Esophagus muscularis mucosa (tissue), 4 donors: ENCODE measurements around the gene MTCL1. TPM values are rescaled to one million over a fixed set of nuclear protein-coding genes. Genes with fewer than 3 reads are reported as not detected.

Experiments used
- DNase-seq: peaks from one replicate; pipeline ENCODE4 v3.0.0-alpha.2; 2017; ENCODE audit errors: extremely low spot score
- H3K27ac ChIP-seq, 4 donors: fragments of 200-600 bp; sonication (generic); replicated peaks in 1 of 4; 1 replicate in 3 of 4; 2 replicates in 1 of 4; pipeline ENCODE4 v1.5.1; 2016 to 2019; ENCODE audit warnings: mild to moderate bottlenecking in 1 of 4
- H3K27me3 ChIP-seq, 4 donors: fragments of 200-600 bp; sonication (generic); one replicate each; pipeline versions ENCODE4 v1.5.1 to v1.6.0; 2016 to 2019
- H3K36me3 ChIP-seq, 4 donors: fragments of 200-600 bp; sonication (generic); one replicate each; pipeline ENCODE4 v1.5.1; 2016 to 2019
- H3K4me1 ChIP-seq, 4 donors: fragments of 200-600 bp; sonication (generic); one replicate each; pipeline ENCODE4 v1.5.1; 2016 to 2019
- H3K4me3 ChIP-seq, 4 donors: fragments of 200-600 bp; sonication (generic); 1 replicate in 2 of 4; 2 replicates in 2 of 4; pipeline ENCODE4 v1.5.1; 2016 to 2019; ENCODE audit warnings: mild to moderate bottlenecking in 4 of 4, moderate library complexity in 1 of 4
- H3K9me3 ChIP-seq, 4 donors: fragments of 200-600 bp; sonication (generic); 1 replicate in 3 of 4; 2 replicates in 1 of 4; pipeline ENCODE4 v1.5.1; 2016 to 2019
- CTCF ChIP-seq, 3 experiments: fragments of 200-600 bp in 2 of 3; fragments of 450-650 bp in 1 of 3; sonication (generic) in 2 of 3; IDR thresholded peaks; one replicate each; pipeline ENCODE4 v1.5.1; 2017 to 2019; ENCODE audit warnings: antibody characterized with exemption in 3 of 3, mild to moderate bottlenecking in 2 of 3, moderate library complexity in 1 of 3
- EP300 ChIP-seq: sonication (generic); formaldehyde crosslinking; IDR thresholded peaks from one replicate; pipeline ENCODE4 v1.6.1; 2017; ENCODE audit warnings: antibody characterized with exemption
- POLR2A ChIP-seq: fragments of 450-650 bp; IDR thresholded peaks from one replicate; pipeline ENCODE4 v1.6.1; 2017; ENCODE audit warnings: antibody characterized with exemption, moderate library complexity, mild to moderate bottlenecking, low read depth
- POLR2AphosphoS5 ChIP-seq, 2 donors: sonication (generic); formaldehyde crosslinking; IDR thresholded peaks; one replicate each; pipeline ENCODE4 v1.6.1; 2017; ENCODE audit warnings: antibody characterized with exemption in 2 of 2
- WGBS: methylation state at CpG from one replicate; pipeline ENCODE4 v1.1.5; 2018; 5-methylcytosine and 5-hydroxymethylcytosine counted together
- intact Hi-C: fragments of 100-400 bp; cut with DNase I; formaldehyde crosslinking; loops from one replicate; pipeline ENCODE4 v1.15.1; 2023
- total RNA-seq, 4 donors: library from RNA; depleted of rRNA; stranded (reverse); fragments of >200 nt; gene quantifications; one replicate each; pipeline versions ENCODE4 v1.1.0 to v1.2.1, GENCODE V29; 2016

MTCL1 gene
- total RNA-seq, 4 donors from 2014 or later = 32.3 to 48.0 (median 38.6) TPM

GRCh38 chr18:8685914-8686216 is 19.5 kb upstream of the MTCL1 start:
- intact Hi-C loops = no loop called here
- Histone ChIP-seq H3K4me3 (no peak overlapping the region), H3K27ac (no peak overlapping the region), H3K4me1 (peaks cover 0 to 13% (median 11%) of the 10 kb centered on the region in 4 donors), H3K36me3 (no peaks in the 10 kb centered on the region), H3K9me3 (no peaks in the 10 kb centered on the region), H3K27me3 (no peaks in the 10 kb centered on the region)
- peak; percentile 85 for DNase-seq
- TF ChIP-seq EP300 (no peak), POLR2AphosphoS5 (IDR thresholded peaks at IDR 0.05) (no peak), POLR2A (no peak), CTCF (IDR thresholded peaks at IDR 0.05) (no peak)
- 96% methylated on average over 8 of the region's 8 CpGs for WGBS

- TF ChIP-seq POLR2AphosphoS5 (IDR thresholded peaks at IDR 0.05) (no peak), CTCF (IDR thresholded peaks at IDR 0.05) (no peak), EP300 (no peak), POLR2A (no peak)
- WGBS = 83% methylated on average over 6 of the region's 6 CpGs
- Histone ChIP-seq H3K27me3 (no peaks in the 10 kb centered on the region), H3K36me3 (no peaks in the 10 kb centered on the region), H3K27ac (no peak overlapping the region), H3K9me3 (no peaks in the 10 kb centered on the region), H3K4me3 (no peak overlapping the region), H3K4me1 (peaks cover 0 to 13% (median 11%) of the 10 kb centered on the region in 4 donors)
- intact Hi-C loops = no loop called here
- DNase-seq = peak; percentile 34
Measured at GRCh38 chr18:8686611-8687010, 18.7 kb upstream of the MTCL1 start.

- Histone ChIP-seq H3K4me3 (no peak overlapping the region), H3K9me3 (no peaks in the 10 kb centered on the region), H3K36me3 (no peaks in the 10 kb centered on the region), H3K4me1 (peaks cover 0 to 13% (median 11%) of the 10 kb centered on the region in 4 donors), H3K27ac (no peak overlapping the region), H3K27me3 (no peaks in the 10 kb centered on the region)
- DNase-seq = no peak
- intact Hi-C loops = no loop called here
- WGBS = 75% methylated on average over 8 of the region's 8 CpGs
- TF ChIP-seq CTCF (IDR thresholded peaks at IDR 0.05) (no peak), EP300 (no peak), POLR2AphosphoS5 (IDR thresholded peaks at IDR 0.05) (no peak), POLR2A (no peak)
Measured at GRCh38 chr18:8688216-8688800, 17.0 kb upstream of the MTCL1 start.

GRCh38 chr18:8688816-8689215 is 16.5 kb upstream of the MTCL1 start:
- H3K27me3 ChIP-seq = no peaks in the 10 kb centered on the region
- peaks cover 0 to 13% (median 11%) of the 10 kb centered on the region in 4 donors for H3K4me1 ChIP-seq
- WGBS = 89% methylated on average over 8 of the region's 8 CpGs
- H3K27ac ChIP-seq = no peak overlapping the region
- intact Hi-C loops = no loop called here
- H3K4me3 ChIP-seq = no peak overlapping the region
- TF ChIP-seq CTCF (IDR thresholded peaks at IDR 0.05) = no peak
- no peak for TF ChIP-seq POLR2AphosphoS5 (IDR thresholded peaks at IDR 0.05)
- TF ChIP-seq EP300 = no peak
- TF ChIP-seq POLR2A = no peak
- H3K36me3 ChIP-seq = no peaks in the 10 kb centered on the region
- no peaks in the 10 kb centered on the region for H3K9me3 ChIP-seq
- peak; percentile 60 for DNase-seq

GRCh38 chr18:8689517-8689916 is 15.8 kb upstream of the MTCL1 start:
- no peak for DNase-seq
- Histone ChIP-seq H3K4me1 (peaks cover 0 to 13% (median 11%) of the 10 kb centered on the region in 4 donors), H3K27me3 (no peaks in the 10 kb centered on the region), H3K4me3 (no peak overlapping the region), H3K36me3 (no peaks in the 10 kb centered on the region), H3K9me3 (no peaks in the 10 kb centered on the region), H3K27ac (no peak overlapping the region)
- intact Hi-C loops = no loop called here
- 96% methylated on average over 13 of the region's 13 CpGs for WGBS
- TF ChIP-seq POLR2A = no peak
- no peak for TF ChIP-seq CTCF (IDR thresholded peaks at IDR 0.05)
- TF ChIP-seq POLR2AphosphoS5 (IDR thresholded peaks at IDR 0.05) = no peak
- no peak for TF ChIP-seq EP300
